Activated T-cell treated with anti-CD3 and anti-CD28 coated beads, Interleukin-2, amount 50 U/mL, for 4 hours (primary cell): Measurements from ENCODE around the gene RBM12. TPM values are rescaled to one million over a fixed set of nuclear protein-coding genes. Genes with fewer than 3 reads are reported as not detected.

Experiments
- ATAC-seq, 2 donors: fragments of 200-7000 bp; cut with Tn5 transposase; one replicate each; pipeline ENCODE4 v1.10.0; 2021
- DNase-seq: peaks from one replicate; pipeline ENCODE4 v3.0.0-alpha.2; 2020
- H3K27me3 Mint-ChIP-seq: one replicate; pipeline ENCODE4 v1.8.0; 2021; ENCODE audit warnings: low read depth, mixed read lengths
- H3K36me3 Mint-ChIP-seq: one replicate; pipeline ENCODE4 v1.8.0; 2022; ENCODE audit warnings: mixed read lengths; ENCODE audit not compliant: insufficient read depth
- H3K4me1 Mint-ChIP-seq: one replicate; pipeline ENCODE4 v1.8.0; 2021; ENCODE audit warnings: low read depth, mixed read lengths
- H3K4me3 Mint-ChIP-seq: one replicate; pipeline ENCODE4 v1.8.0; 2021; ENCODE audit warnings: mild to moderate bottlenecking, moderate library complexity, mixed read lengths
- H3K9me3 Mint-ChIP-seq: one replicate; pipeline ENCODE4 v1.8.0; 2021; ENCODE audit warnings: mixed read lengths
- total RNA-seq, 3 donors: library from RNA; stranded (reverse); gene quantifications; one replicate each; pipeline ENCODE4 v1.2.1, GENCODE V29; 2021

The RBM12 gene
- total RNA-seq, 3 donors from 2014 or later, result 135 to 137 (median 136) TPM

DNA sequence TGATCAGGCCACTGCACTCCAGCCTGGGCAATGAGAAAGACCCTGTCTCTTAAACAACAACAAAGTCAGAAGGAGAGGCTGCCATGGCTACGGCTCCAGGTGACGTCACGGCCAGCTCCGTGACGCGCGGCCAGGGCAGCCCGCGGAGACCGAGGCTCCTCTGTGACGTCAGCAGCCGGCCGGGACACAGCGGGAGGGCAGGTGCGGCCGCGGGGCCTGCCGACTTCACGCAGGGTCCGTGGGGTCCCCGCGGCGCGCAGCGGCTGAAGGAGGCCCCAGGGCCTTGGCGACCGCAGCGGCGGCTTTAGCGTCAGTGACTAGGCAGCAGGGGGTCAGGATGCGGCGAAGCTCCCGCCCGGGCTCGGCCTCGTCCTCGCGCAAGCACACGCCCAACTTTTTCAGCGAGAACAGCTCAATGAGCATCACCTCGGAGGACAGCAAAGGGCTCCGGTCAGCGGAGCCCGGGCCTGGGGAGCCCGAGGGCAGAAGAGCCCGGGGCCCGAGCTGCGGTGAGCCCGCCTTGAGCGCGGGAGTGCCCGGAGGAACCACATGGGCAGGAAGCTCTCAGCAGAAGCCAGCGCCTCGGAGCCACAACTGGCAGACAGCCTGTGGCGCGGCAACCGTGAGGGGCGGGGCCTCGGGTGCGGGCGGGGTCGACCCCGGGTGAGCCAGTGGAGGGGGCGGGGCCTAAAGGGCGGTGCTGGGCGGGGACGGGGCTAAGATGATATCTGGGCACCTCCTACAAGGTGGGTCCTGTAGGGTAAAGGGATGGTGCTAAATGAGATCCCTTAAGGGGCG lies 48.8 kb downstream of the RBM12 start, which contains the start of gene SPAG4:
SPAG4 (plus strand) TSS at position 163 of the 798 bp plus-strand sequence; CDS start at position 338, 175 bp downstream.
- peak within 1 kb of the TSS; percentile 83 for H3K4me3 Mint-ChIP-seq
- no peaks in the 10 kb centered on the region for H3K9me3 Mint-ChIP-seq
- H3K27me3 Mint-ChIP-seq, result no peaks in the 10 kb centered on the region
- peaks cover 46% of the 10 kb centered on the region for H3K4me1 Mint-ChIP-seq
- peak; percentile 100 for DNase-seq
- no peaks in the 10 kb centered on the region for H3K36me3 Mint-ChIP-seq
- ATAC-seq, result peak; percentile 83 to 86

DNA sequence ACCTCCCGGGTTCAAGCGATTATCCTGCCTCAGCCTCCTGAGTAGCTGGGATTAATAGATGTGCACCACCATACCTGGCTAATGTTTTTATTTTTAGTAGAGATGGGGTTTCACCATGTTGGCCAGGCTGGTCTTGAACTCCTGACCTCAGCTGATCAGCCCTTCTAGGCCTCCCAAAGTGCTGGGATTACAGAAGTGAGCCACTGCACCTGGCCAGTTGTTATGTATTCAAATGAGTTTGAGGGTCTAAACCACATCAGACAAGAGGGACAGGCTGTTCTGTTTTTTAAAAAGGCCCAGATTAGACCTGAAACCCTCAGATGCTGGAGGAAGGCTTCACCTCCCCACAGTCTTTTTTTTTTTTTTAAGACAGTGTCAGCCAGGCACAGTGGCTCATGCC lies 53.2 kb downstream of the RBM12 start:
- H3K27me3 Mint-ChIP-seq, result no peaks in the 10 kb centered on the region
- no peaks in the 10 kb centered on the region for H3K9me3 Mint-ChIP-seq
- H3K36me3 Mint-ChIP-seq, result no peaks in the 10 kb centered on the region
- ATAC-seq (no peak), DNase-seq (no peak)
- peaks cover 12% of the 10 kb centered on the region for H3K4me1 Mint-ChIP-seq
- H3K4me3 Mint-ChIP-seq, result no peak overlapping the region

DNA sequence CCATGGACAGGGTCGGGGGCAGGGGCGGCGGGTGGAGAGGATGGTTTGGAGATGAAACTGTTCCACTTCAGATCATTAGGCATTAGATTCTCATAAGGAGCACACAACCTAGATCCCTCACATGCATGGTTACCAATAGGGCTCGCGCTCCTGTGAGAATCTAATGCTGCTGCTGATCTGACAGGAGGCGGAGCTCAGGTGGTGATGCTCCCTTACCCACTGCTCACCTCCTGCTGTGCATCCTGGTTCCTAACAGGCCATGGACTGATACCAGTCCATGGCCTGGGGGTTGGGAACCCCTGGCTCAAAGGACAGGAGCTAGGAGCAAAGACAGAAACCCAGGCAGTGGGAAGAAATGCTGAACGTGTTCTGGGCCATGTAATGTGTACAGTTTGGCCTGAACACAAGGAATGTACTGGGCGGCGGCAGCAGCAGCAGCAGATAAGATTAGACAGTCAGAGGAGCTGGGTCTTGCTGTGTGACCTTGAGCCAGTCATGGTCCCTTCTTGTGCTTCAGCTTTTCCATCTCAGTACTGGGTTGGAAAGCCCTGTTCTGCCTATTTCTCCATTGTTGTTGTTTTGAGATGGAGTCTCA lies 53.8 kb downstream of the RBM12 start:
- DNase-seq (no peak), ATAC-seq (no peak)
- H3K36me3 Mint-ChIP-seq, result no peaks in the 10 kb centered on the region
- H3K4me1 Mint-ChIP-seq, result peaks cover 9% of the 10 kb centered on the region
- no peaks in the 10 kb centered on the region for H3K27me3 Mint-ChIP-seq
- H3K9me3 Mint-ChIP-seq, result no peaks in the 10 kb centered on the region
- no peak overlapping the region for H3K4me3 Mint-ChIP-seq

DNA sequence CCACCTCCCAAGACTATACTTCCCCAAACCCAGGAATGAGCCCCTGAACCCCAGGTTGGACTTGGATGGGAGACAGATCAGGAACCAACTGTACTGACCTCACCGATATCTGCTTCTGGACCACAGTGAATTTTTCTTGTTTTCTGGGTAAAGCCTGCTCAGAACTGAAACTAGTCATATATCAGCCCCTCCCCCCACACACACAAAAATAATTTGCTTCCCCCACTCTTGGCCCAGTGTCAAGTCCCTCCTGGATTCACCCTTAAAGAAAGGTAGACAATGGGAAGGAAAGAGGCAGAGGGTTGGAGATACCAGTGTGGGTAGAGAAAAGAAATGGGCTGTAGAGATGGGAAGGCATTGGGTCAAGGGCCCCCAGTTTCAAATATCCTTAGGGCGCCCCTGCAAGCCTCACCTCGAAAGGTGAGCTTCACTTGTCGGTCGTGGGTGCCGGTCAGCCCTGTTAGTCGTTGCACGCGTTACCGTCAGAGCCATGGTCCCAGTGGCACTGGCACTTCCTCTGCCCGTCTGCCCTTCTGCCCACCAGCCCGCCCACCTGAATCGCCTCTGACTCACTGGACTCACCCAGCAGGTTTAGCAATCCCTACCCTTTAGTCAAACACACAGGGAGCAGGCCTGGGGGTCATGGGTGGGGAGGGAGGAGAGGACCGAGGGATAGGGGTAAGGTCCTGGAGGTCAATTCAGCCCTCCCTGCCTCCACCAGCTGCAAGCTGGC lies 57.5 kb downstream of the RBM12 start:
- no peaks in the 10 kb centered on the region for H3K9me3 Mint-ChIP-seq
- H3K36me3 Mint-ChIP-seq, result no peaks in the 10 kb centered on the region
- no peak overlapping the region for H3K4me3 Mint-ChIP-seq
- DNase-seq (no peak), ATAC-seq (no peak)
- no peaks in the 10 kb centered on the region for H3K4me1 Mint-ChIP-seq
- peaks cover 6% of the 10 kb centered on the region for H3K27me3 Mint-ChIP-seq

DNA sequence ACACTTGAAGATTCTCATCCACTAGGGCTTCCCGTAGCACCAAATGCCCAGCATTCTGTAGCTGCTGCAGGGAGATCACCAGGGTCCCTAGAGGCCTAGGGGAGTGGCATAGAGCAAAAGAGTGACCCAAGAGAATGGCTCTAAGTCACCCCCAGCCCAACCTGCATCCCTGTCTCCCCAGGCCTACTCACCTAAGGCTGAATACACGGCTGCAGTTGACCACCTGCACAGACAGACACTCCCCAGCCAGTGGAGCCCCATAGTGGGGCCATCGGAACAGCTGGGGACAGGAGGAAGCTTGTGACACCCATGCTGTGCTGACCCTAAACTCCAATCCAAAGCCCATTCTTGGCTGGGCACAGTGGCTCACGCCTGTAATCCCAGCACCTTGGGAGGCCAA lies 58.6 kb downstream of the RBM12 start:
- Mint-ChIP-seq H3K4me3 (no peak overlapping the region), H3K4me1 (peaks cover 4% of the 10 kb centered on the region), H3K9me3 (no peaks in the 10 kb centered on the region), H3K36me3 (no peaks in the 10 kb centered on the region), H3K27me3 (peaks cover 12% of the 10 kb centered on the region)
- DNase-seq (no peak), ATAC-seq (no peak)

DNA sequence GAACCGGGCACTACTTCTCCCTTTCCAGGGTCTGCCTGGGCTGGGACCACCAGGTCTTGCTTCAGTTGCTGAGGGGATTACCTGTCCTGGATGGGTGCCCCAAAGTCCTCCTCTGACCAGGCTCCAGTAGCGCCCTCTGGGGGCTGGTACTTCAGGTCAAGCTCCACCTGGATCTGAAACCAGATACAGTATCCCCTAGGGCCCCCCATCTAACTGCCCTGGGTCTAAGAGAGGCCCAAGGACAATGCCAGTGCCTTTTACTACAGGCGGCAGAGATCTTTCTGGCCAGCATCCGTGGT lies 60.3 kb downstream of the RBM12 start:
- H3K9me3 Mint-ChIP-seq, result no peaks in the 10 kb centered on the region
- peaks cover 22% of the 10 kb centered on the region for H3K27me3 Mint-ChIP-seq
- ATAC-seq, result no peak
- no peak overlapping the region for H3K4me3 Mint-ChIP-seq
- DNase-seq, result no peak
- peaks cover 7% of the 10 kb centered on the region for H3K4me1 Mint-ChIP-seq
- no peaks in the 10 kb centered on the region for H3K36me3 Mint-ChIP-seq

DNA sequence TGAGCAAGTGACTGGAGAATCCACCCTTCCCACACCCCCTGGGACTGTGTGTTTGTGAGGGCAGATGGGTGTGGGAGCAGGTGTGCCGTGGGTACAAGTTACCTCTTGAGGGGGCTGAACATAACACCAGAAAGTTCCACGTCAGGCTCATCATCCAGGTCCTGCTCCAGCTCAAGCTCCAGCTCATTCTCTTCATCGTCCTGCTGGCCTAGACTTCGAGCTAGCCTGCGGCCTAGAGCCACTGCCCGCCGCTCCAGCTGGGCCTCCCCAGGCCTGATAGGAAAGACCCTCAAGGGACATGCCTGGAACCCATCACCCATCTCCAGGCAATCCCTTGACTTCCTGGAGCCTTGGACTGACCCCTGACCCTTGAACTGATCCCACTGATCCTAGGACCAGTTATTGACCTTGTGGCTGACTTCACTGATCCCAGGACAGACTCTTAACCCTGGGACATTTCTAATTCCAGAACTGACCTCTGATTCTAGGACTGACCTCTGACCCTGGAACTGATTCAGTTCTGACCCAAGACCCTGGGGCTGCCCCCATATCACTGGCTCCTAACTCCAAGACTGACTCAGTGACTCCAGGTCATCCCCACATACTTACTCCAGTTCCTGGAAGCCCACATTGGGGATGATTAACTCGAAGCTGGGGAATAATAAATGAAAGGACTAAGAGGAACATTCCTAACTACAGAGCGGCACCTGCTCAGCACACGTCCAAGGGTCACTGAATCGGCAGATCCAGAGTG lies 60.8 kb downstream of the RBM12 start:
- ATAC-seq, result no peak
- H3K4me1 Mint-ChIP-seq, result peaks cover 7% of the 10 kb centered on the region
- no peak for DNase-seq
- peaks cover 25% of the 10 kb centered on the region for H3K27me3 Mint-ChIP-seq
- no peak overlapping the region for H3K4me3 Mint-ChIP-seq
- H3K36me3 Mint-ChIP-seq, result no peaks in the 10 kb centered on the region
- H3K9me3 Mint-ChIP-seq, result no peaks in the 10 kb centered on the region

DNA sequence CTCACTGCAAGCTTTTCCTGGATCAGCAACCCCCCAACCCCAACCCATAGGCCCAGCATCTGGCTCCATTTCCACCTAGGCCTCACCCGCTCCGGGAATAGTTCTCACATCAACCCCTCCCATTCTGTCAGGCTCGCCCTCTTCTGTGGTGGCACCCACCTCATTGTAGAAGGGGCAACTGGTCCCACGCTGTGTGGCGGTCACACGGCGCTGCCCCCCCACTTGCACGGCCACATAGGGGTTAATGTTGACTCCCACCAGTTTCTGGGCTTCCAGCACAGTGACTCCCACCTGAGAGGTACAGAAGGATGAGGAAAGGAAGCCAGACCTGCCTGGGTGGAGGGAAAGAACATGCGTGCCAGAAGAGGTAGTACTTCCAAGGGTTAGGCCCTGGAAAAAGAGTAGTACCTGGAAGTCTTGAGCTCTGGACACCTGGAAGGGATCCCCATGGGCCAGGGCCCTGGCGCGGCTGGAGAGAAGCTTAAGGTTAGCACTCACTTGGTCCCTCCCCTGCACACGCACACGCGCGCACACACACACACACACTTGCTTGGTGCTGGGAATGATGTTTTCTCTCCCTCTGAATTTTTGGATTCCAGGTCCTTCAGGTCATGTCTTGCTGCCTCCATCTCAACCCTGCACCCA lies 61.7 kb downstream of the RBM12 start:
- peak overlapping the region; percentile 3 for H3K4me3 Mint-ChIP-seq
- no peaks in the 10 kb centered on the region for H3K36me3 Mint-ChIP-seq
- H3K27me3 Mint-ChIP-seq, result peaks cover 27% of the 10 kb centered on the region
- DNase-seq (no peak), ATAC-seq (no peak)
- H3K4me1 Mint-ChIP-seq, result peaks cover 7% of the 10 kb centered on the region
- H3K9me3 Mint-ChIP-seq, result no peaks in the 10 kb centered on the region

DNA sequence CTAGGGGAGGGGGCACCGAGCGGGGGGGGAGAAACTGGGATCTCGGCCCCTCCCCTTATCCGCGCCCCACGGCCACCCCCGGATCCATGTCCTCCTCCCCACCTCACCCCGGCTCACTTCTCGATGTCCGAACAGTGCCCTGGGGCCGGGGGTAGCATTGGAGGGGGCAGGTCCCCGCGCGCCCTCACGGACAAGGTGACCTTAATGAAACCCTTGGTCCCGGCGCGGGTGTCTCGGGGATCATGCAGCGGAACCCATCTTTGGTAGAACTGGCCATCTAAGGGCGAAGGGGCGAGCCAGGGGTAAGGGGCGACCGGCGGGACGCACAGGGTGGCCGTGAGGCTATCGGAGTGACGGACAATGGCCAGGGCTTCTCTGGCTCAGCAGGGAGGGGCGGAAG lies 62.7 kb downstream of the RBM12 start:
- Mint-ChIP-seq H3K36me3 (no peaks in the 10 kb centered on the region), H3K4me3 (peak overlapping the region; percentile 21), H3K4me1 (peaks cover 7% of the 10 kb centered on the region), H3K9me3 (no peaks in the 10 kb centered on the region), H3K27me3 (peaks cover 27% of the 10 kb centered on the region)
- no peak for ATAC-seq
- no peak for DNase-seq

DNA sequence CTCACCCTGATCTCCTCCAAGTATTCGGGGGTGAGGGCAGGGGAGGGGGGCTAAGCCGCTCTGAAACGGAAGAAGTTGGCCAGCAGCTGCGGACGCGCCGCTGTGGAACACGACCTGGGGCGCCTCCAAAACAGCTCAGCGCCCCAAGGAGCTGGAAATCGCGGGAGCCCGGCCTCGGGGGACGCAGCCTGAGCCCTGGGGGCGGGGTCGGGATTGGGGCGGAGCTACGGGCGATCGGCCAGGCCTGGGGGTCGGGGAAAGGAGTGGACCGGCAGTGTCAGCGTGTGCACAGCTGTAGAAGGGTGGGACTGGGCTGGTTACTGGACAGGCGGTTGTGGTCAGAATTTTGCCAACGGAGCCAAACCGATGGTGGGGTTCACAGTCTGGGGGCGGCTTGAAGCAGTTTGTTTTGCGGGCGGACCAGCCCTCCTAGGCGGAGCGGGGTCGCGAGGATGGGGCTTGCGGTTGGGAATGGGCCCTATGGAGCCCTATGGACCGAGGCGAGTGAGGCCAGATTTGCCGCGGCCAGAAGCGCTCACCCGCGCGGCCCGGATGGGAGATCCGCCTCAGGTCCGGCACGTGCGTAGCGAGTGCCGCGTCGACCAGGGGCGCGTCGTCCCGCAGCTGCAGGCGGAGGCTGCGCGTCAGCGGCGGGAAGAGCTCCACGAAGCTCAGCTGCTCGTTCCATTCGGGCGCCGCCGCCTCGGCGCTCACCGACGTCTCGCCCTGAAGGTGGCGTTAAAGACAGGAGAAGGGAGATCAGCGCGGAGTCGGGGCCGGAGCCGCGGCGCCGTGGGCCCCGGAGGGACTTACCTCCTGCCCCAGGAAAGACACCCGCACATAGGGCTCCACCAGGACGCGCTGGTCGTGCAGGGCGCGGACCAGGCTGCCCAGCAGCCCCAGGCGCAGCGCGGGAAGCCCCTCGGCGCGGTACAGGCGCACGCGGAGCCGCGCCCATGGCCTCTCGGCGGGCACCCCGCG lies 63.4 kb downstream of the RBM12 start:
- DNase-seq (peak; percentile 78), ATAC-seq (peak; percentile 93 to 95)
- peak overlapping the region; percentile 78 for H3K4me3 Mint-ChIP-seq
- H3K4me1 Mint-ChIP-seq, result peaks cover 7% of the 10 kb centered on the region
- peaks cover 30% of the 10 kb centered on the region for H3K27me3 Mint-ChIP-seq
- no peaks in the 10 kb centered on the region for H3K9me3 Mint-ChIP-seq
- H3K36me3 Mint-ChIP-seq, result no peaks in the 10 kb centered on the region

DNA sequence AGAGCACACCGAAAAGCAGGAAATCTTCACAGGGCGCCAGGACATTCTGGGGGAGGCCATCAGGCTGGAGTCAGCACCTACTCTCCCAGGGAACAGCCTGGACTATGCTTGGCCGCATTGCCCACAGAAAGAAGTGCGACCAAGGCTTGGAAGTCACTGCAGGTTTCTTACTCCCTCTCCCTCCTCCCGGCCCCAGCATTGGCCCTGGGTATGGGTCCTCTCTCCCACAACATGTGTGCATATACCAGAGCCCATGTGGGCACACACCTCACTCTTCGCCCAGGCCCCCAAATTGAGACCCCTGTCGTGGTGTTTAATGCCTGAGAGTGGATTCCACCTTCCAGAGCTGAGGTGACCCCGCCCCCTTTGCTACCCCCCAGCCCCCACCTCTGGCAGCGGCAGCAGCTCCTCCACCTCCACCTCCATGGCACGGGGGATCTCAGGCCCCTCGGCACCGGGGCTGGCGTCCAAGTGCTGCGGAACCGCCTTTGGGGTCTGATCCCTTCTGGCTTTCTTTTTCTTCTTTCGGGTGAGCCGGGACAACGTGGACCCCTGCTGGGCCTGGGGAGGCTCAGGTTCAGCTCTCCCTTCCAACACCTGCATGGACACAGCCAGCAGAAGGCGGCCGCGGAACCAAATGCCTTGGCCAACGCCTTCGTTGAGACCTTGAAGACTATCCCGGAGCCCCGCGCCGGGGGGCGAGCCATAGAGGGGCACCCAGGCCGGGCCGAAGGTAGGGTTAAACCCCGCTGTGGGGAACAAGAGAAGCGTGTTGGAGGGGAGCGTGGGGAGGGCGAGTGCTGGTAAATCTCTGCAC lies 64.3 kb downstream of the RBM12 start:
- Mint-ChIP-seq H3K4me1 (peaks cover 7% of the 10 kb centered on the region), H3K36me3 (no peaks in the 10 kb centered on the region), H3K4me3 (peak overlapping the region; percentile 78), H3K27me3 (peaks cover 30% of the 10 kb centered on the region), H3K9me3 (no peaks in the 10 kb centered on the region)
- peak in 1 of 2 donors; percentile 2 for ATAC-seq
- DNase-seq, result no peak

DNA sequence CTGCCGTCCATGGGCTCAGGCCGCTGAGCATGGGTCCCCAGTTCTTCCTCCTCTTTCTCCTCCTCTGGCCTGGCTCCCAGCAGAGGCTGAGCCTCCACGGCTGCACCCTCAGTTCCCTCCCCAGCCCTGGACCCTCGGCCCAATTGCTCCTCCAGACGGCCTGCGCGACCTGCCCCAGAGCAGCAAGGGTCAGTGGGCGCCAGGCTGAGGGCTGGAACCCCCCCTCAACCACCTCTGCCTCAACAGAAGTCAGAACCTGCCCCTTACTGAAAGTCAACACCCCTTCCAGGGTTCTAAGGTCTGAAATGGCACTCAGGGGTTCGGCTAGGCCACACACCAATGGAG lies 65.0 kb downstream of the RBM12 start:
- H3K9me3 Mint-ChIP-seq, result no peaks in the 10 kb centered on the region
- DNase-seq (no peak), ATAC-seq (no peak)
- H3K4me1 Mint-ChIP-seq, result peaks cover 7% of the 10 kb centered on the region
- H3K27me3 Mint-ChIP-seq, result peaks cover 28% of the 10 kb centered on the region
- no peaks in the 10 kb centered on the region for H3K36me3 Mint-ChIP-seq
- no peak overlapping the region for H3K4me3 Mint-ChIP-seq
